SH-SY5Y (cell line): ENCODE results near the gene SIX4.

Experiments
- GATA2 ChIP-seq: IDR thresholded peaks from 2 replicates; pipeline ENCODE4 v1.6.1; 2011; ENCODE audit warnings: mild to moderate bottlenecking, low read depth, low read length
- GATA3 ChIP-seq: IDR thresholded peaks from 2 replicates; pipeline ENCODE4 v1.6.1; 2011; ENCODE audit warnings: low read depth, mild to moderate bottlenecking, low read length, moderate library complexity

- TF ChIP-seq GATA2 (no peak), GATA3 (no peak)
Measured at GRCh38 chr14:60713513-60713912, 10.6 kb downstream of the SIX4 start.
